ENCODE results near the gene ZNF638.

- TF ChIP-seq CTCF (IDR thresholded peaks at IDR 0.05) (no peak), EP300 (IDR thresholded peaks at IDR 0.05) (no peak), POLR2A (IDR thresholded peaks at IDR 0.05) (no peak)
Observed at GRCh38 chr2:71459084-71459431, 127.5 kb downstream of the ZNF638 start.
